ENCODE measurements around the gene LRRC75B.

DNA sequence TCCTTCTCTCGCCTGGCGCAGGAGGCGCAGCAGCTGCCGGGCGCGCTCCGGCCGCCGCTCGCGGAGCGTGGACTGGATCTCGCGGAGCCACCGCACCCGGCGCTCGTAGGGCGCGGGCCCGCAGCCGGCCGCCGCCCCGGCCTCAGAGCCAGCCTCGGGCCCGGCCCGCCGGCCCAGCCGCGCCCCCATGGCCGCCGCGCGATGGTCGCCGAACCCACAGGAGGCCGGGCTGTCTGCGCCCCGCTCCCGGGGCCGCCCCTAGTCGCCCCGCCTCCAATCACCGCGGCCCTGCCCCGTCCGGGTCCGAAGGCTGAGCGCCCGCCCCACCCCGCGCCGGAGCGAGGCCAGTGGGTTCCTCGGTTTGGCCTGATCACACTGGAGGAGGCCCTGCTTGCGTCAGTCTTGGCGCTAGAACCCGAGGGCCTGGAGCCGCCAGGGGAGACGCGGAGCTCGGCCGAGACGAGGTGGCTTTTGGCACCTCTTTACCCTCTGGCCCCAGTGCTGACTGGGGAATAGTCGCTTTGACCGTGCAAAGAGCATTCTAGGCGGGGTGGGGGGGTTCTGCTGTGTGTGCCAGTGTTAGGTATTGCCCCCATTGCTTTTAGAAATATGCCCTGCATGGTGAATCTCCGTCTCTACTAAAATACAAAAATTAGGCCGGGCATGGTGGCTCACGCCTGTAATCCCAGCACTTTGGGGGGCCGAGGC is at the start of gene LRRC75B:
- TF ChIP-seq, protein P1, sequence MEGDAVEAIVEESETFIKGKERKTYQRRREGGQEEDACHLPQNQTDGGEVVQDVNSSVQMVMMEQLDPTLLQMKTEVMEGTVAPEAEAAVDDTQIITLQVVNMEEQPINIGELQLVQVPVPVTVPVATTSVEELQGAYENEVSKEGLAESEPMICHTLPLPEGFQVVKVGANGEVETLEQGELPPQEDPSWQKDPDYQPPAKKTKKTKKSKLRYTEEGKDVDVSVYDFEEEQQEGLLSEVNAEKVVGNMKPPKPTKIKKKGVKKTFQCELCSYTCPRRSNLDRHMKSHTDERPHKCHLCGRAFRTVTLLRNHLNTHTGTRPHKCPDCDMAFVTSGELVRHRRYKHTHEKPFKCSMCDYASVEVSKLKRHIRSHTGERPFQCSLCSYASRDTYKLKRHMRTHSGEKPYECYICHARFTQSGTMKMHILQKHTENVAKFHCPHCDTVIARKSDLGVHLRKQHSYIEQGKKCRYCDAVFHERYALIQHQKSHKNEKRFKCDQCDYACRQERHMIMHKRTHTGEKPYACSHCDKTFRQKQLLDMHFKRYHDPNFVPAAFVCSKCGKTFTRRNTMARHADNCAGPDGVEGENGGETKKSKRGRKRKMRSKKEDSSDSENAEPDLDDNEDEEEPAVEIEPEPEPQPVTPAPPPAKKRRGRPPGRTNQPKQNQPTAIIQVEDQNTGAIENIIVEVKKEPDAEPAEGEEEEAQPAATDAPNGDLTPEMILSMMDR (IDR thresholded peaks at IDR 0.05; ENCODE audit: poor library complexity, severe bottlenecking), result no peak
- no peak for TF ChIP-seq RAD21 (conservative IDR thresholded peaks at IDR 0.05)
- no peak for TF ChIP-seq MXI1 (conservative IDR thresholded peaks at IDR 0.05; ENCODE audit: poor library complexity, severe bottlenecking)
- no peak for TF ChIP-seq EP300 (conservative IDR thresholded peaks at IDR 0.05; ENCODE audit: poor library complexity, severe bottlenecking)

Data from neural cell (in vitro differentiated cells).